CD4-positive, alpha-beta T cell treated with Interleukin-6 for 4 hours (primary cell): ENCODE measurements around the gene TCF7L2.

Source experiments
- DNase-seq: peaks from one replicate; pipeline ENCODE4 v3.0.0-alpha.2; 2020; ENCODE audit warnings: mixed read lengths

The TCF7L2 gene

DNA sequence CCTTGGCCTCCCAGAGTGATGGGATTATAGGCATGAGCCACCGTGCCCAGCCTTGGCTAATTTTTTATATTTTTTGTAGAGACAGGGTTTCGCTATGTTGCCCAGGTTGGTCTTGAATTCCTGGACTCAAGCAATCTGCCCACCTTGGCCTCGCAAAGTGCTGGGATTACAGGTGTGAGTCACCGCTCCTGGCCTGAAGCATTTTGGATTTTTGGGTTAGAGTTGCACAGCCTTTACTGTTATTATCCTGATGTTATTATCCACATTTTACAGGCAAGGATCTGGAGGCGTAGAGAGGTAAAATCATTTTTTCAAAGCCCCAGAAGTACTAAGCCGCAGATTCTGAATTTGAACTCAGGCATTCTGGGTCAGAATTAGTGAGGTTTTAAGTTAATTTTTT lies 75.4 kb downstream of the TCF7L2 start:
- DNase-seq, result no peak

DNA sequence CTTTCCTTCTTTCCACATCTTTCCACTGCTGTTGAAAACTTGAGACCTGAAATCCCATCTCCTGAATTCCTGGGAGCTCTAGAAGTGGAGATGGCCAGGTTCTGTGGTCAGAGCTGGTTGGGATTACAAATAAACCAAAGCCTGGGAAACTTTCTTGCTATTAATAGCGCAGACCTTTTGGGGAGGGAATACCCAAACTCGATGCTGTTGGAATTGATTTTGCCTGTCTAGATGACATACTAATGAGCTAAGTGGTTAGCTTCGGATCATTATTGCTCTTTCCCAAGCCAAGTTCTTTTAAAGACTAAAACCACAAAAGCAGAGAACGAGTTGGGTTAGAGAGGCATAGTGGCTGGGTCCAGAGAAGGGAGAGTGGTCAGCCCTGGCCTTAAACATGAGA lies 76.6 kb downstream of the TCF7L2 start:
- DNase-seq, result no peak

DNA sequence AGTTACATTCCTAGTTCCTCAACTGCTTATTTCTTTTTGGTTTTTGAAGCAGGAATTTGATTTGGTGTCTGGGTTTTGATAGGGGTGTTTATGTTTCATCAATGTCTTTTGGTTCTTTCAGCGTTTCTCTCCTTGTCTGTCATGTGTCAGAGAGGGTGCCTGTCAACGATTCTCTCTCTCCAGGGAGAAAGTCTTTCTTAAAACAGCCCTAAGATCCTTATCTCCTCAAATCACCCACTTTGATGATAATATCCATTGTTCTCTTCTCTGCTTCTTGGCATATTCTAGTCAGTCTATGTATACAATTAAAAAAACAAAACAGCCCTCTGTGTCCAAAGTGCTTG lies 77.2 kb downstream of the TCF7L2 start:
- no peak for DNase-seq

DNA sequence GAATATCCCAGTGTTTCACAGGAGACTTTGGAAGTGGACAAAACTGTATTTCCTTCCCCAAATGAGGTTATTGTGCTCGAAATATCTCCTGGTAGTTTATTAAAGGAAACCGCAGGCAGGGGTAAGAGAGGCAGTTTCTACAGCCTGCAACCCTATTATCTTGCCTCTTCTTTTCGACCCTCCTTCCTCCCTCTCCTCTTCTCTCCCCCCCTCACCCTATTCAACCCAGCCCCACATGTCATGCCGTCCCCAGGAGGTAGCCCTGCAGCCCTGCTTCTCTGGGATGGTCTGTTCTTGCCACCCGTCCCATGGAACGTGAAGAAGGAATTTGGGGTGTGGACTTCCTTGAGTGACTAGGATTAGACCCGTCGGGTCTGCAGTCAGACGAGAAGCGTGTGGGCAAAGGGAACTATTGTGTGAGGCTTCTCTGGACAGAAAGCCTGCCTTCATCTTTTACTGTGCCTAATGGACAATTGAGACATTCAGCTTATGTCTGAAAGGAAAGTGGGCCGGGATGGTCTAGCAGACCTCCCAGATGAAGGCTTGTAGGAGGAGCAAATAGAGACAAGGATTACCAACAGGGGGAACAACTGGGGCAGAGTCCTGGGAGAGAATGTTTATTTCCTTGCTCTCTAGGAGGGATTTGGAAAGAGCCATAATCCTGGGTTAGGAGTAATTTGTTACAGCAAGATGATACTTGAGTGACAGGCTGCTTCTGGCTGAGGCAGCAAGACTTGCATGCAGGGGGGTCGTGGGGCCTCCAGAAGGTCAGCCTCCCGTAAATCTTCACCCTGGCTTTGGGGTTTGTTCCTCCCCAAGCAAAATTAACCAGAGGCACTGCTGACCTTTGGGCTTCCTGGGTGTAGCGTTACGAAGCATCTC lies 77.8 kb downstream of the TCF7L2 start:
- DNase-seq, result no peak

DNA sequence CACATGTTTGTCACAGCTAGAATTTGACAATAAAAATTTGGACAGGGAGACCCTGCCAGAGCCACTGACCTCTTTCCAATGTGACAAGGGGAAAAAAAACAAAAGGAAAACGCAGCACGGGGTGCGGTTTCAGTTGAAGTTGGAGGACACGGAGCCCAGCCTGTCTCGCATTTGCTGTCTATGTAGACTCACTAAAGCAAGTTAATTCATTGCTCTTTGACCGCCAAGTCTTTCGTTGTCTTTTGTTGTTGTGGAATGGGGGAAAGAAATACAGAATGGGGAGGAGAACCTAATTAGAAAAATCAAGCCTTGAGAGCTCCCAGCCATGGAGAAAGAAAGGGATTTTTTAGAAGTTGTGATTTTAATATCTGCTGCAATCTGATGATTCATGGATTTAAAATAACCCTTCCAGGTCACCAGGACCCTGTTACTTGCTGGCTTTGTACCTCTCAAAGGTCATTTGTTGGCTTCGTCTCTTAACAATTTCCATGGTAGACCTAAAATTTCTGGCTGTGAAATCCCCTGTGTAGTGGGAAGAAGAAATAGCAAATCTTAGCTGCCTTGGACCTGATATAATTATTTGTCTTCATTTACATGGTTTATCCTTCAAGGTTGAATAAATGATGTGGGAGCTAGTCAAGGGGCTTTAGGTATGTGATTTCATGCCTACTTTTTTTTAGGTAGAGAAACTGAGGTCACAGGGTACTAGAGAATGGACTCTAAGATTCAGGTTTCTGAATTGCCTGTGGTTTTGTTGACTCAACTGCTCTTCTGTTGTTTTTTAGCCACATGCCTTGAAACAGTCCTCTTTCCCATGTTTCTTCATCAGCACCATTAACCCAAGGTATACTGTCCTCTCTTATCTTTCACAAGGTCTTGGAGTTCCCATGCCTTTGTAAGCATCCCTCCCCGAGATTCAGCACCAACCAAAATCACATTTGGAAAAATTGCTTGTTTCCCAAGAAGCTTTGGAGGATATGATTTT lies 78.7 kb downstream of the TCF7L2 start:
- no peak for DNase-seq

DNA sequence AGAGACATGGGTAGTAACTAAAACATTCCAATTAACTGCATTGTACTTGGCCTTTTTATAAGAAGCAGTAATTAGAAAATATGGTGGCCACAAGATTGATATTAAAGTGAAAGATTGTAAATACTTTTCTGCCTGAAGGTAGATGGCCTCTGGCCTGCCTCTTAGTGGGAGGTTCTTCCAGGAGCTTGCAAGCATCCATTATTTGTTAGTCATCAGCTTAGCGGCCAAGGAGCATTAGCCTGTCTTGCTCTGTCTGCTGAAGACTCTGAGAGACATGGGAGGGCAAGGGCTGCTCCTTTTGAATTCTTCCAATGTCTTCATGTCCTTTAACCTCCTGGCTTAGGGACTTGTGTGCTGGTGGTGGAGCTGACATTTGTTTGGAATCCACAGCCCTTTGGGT lies 80.4 kb downstream of the TCF7L2 start:
- DNase-seq, result no peak

DNA sequence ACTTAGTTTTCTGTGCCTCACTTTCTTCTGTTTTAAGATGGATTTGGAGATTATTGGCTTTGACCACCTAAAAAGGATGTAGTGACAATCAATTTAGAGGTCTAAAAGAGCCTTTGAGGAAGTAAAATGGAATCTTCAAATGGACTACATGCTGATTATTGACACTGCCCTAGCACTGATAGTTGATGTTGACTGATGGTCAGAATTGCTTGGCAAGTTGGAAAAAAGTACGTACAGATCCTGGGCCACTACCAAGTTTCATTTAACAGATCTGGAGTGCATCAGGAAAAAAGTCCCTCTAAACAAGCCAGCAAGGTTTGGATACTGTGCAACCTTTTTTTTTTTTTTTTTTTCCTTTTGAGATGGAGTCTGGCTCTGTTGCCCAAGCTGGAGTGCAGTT lies 81.1 kb downstream of the TCF7L2 start:
- no peak for DNase-seq

DNA sequence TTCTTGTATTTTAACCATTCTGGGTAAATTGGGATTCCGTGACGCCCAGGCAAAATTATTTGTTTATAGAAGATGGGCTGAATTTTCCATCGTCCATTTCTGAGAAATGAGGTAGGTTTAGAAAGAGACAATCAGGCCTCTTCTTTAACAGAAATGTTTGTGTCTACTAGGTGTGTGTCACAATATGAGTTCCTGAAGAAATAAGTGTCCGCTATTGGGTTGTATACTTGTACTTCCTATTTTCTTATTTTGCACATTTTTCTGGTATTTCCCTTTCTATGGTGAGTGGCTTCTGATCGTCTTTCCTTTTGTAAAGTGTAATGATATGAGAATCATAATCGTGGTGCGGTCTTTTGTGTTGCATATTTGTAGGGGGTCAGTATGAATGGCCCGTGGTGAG lies 83.9 kb downstream of the TCF7L2 start:
- DNase-seq, result no peak

DNA sequence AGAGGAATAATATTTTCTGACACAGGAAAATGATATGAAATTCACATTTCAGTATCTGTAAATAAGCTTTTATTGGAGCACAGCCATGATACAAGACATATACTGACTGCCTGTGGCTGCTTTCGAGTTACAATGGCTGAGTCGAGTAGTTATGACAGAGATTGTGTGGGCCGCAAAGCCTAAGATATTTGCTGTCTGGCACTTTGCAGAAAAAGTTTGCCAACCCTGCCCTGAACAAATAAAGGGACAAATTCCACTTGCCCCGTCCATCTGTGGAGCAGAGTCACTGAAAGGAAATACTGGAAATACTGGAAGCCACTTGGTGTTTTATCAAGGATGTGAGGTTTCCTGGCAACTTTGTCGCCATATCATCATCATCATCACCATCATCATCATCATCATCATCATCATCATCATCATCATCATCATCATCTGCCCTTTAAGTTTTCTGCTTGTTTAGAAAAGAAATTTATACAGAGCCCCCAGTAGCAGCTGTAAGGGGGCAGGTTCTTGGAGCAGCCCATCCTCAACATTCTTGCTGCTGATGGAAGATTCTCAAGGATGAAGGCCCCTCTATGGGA lies 85.8 kb downstream of the TCF7L2 start:
- DNase-seq, result no peak

DNA sequence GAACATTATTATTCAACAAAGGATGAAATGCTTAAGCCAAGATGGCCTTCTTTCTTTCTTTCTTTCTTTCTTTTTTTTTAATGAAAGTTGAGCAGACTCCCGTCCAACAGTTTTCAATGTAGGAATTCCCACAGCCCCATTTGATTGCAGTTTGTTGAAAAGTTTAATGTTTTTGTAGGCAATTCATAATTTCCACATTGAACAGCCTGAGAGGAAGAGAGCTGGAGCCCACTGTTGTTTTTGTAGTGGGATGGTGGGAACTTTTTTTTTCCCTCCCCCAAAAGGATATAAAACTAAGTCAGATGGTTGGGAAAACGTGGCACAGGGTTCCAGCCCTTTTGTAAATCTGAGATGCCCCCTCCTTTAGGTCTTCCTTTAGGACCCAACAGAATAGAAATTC lies 86.6 kb downstream of the TCF7L2 start:
- no peak for DNase-seq

DNA sequence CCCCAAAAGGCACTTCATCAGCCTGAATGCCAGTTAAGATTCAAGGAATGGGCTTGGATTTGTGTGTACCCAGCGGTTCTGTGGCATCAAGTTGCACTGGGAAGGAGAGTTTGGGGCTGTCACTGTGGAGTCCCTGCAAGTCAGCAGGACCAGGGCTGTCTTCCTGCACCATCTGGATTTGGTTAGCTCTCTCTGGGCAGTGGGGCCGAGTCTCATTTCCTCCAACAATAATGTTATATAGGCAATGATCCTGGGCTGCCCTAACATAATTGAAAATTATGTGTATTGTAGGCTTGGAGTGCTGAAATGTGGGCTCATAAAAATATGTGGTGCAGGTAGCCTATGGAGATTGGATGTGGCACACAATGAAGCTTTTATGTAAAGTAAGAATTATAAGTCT lies 87.2 kb downstream of the TCF7L2 start:
- DNase-seq, result no peak

DNA sequence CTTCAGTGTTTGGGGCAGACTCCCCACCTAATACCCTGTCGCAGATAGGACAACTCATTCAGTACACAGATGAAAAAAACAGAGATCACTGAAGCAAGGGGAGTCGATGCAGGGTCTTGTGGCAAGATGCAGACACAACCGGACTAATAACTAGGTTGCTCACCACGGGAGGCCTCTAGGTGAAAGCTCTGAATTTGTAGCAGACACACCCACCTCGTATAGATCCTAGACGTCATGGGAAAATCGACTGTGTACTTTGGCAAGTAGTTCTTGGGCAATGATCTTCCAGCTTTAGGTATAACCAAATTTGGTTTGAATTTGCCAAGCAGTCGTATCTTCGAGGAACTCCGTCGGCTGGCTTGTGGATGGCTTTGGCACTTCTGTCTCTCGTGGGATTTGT lies 88.1 kb downstream of the TCF7L2 start:
- DNase-seq, result no peak

DNA sequence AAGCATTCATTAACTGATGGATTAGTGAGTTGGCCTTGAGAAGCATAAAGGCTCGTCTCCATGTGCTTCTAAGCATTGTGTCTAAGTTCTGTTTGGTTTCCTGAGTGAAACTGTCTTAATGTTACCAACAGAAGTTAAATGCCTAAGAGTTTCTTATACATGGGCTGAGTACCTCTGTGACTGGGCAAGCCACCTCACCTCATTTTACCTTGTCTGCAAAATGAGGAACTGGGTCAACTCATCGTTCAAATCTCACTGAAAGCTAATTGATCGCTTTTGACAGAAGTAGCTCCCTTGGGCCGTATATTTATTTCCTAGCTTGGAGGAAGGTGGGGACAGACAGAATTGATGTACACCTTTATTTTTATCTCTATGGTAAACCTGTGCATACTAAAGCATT lies 88.9 kb downstream of the TCF7L2 start:
- DNase-seq, result no peak

DNA sequence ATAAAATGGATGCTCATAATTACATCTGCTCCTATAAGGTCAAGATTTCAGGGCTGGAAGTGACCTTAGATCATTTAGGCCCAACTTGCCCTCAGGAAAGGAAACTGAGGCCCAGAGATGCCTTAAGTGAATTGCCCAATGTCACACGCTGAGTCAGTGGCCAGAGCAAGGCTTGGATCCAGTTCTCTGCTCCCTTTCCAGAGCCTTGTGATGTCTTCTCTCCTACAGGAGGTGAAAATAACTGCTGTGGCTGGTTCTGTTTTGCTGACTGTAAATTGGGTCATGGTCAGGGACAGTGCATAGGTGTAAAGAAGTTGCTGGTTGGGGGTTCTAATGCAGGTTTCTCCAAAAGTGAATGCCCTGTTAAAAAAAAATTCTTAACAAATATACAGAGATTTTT lies 91.3 kb downstream of the TCF7L2 start:
- DNase-seq, result no peak

DNA sequence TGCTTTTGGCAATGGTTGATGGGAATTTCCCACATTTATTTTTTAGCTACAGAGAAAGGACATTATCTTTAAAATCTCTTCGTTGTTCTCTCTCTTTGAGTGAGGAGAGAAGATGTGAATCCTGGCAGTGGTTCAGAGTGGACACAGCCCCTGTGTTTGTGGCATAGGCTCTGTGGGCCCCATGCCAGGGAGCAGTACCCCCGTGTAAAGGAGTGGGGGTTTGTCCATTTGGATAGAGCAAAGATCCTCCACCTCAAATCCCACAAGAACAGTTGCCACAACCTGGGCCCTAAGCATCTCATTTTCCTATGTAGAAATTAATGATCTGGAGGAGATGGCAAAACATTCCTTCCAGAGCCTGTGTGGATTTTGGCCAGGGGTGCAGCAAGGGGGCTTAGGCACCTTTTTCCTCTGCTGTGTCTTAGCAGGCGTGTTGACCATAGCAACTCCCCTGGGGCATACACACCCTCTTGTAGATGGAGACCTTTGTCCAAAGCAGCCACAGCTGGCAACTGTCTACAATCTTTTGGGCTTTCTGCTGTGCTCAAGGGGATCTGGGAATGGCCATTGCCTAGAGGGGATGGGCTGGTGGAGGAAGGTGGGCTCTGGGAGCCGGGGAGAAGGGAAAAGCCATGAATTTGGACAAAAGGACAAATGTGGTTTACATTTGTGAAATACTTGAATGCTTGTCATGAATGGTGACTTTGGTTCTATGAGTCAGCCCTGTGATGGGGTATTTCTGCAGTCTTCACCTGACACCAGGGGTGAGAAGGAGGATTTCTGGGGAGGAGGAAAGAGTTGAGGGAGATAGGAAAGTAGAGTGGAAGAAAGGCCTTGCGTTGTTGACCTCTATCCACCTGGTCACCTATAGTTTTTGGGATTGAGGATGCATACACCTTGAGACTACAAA lies 92.0 kb downstream of the TCF7L2 start:
- DNase-seq, result no peak

DNA sequence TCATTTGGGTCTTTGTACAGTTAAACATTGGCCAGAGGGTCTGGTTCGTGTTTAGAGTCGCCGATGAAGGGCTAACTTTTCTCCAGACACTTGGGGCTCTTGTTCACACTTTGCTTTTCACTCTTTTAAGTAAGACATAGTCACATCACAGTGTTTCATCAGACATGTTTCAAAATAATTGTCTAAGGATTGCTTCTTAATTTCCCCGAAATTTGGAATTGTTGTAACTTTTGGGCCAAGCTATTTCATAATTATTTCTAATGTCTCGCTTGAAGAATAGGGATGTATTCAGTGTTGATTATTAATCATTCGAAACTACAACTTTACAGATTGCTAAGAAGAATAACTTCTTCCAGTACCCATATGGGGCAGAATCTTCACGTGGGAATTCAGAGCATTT lies 92.8 kb downstream of the TCF7L2 start:
- no peak for DNase-seq

DNA sequence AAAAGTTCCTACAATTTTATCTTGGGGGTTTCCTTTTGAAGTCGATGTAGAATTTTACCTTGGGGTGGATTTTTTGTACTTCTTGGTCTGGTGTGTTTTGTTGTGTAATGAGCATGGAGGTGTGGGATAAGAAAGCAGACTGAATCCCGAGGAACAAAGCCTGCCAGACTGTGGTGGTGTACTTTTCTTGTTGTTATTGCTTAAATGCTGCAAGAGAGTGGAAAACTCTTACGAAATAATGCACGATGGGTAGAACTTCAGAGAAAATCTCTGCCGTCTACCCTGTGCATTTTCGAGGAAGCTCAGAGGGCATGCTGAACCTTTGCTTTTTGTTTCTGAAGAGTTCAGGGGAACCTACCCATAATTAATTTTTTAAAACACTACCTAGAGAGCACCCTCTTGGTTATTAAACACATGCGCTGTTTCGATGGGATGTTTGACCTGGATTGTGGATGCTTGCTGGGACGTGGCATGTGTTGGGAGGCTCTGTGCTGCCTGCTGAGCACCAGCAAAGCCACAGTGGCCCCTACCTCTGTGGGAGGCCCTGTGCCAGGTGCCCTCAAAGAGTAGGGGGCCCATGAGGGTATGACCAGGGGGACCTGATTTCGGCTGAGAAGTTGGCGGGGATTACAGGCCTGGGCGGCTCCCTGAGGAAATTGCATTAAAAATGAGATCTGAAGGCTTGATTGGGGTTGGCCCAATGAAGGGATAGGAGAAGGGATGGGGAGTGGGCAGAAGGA lies 94.1 kb downstream of the TCF7L2 start:
- DNase-seq, result no peak

DNA sequence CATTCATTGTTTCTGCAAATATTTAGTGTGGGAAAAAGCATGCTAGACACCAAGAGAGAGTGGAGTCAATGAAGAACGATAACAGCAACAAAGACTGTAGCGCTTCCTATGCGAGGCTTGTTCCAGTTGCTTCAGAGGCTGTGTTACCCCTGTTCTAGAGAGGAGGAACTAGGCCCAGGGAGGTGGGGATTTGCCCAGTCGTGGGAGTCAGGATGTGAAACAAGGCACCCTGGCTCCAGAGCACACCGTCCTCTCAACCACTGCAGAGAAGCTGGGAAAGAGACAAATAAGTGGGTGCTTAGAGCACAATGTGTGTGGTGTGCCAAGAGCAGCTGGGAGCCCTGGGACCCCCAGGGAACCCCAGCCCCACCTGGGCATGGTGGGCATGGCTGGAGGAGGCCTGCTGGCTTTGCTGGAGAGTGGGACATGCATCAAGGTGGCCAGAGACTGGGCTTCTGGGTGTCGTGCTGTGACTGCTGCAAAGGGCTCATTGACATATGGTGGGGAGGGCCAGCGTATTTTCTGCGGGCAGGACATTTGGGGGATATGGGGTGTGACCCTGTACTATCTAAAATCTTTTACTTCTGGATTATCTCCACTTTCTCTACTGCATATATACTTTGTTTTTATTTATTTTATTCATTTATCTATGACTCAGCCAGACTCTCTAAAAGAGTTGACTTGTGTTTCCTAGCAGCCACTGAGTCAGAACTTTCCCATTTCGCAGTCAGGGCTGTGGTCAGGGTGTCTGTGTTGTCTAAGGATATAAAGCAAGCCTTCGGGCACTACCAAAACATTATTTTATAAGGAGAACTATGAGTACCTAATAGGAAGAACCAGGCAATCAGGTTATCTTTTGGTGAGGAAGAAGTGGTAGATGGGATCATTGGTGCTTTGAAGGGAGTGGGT lies 95.4 kb downstream of the TCF7L2 start:
- no peak for DNase-seq

DNA sequence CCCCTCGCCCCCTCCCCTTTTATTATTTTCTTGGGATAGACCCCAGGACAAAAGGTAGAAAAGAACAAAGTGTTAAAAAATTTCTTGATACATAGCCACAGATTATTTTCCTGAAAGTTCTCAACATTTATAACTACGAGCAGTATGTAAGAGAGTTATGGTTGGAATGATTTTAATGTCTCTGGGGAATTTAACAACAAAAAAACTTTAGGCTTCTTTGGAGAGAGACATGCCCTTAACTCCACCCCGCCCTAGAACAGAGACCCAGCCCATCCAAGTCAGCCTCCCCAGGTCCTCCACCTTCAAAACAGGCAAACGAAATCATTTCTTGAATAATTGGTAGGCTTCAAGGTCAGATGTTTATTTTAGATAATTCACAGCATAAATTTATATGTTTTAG lies 97.1 kb downstream of the TCF7L2 start:
- DNase-seq, result no peak

DNA sequence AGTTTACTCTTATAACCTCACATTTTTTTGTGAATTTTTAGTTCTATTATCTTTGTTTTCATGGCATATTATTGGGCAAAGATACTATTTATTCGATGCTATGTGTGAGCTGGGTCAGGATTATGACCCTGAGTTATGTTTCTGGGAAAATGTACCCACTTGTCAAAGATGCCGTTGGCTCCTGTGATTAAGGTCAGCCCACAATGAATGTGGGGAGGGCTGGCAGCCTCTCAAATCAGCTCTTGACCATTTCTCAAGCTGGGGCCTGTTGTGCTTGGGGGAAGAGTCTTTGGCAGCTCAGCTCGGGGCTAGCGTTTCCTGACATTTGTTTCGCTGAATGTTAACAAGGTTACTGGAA lies 97.5 kb downstream of the TCF7L2 start:
- no peak for DNase-seq
